Sigmoid colon (tissue), 7 donors: Measurements from ENCODE around the gene NPIPB4. TPM values are rescaled to one million over a fixed set of nuclear protein-coding genes. Genes with fewer than 3 reads are reported as not detected.
A peak's percentile ranks its signal among the peaks of the same experiment; 100 is the strongest.
"Not testable (repeated sequence)": the region's sequence is repeated elsewhere in the genome, so short reads cannot be mapped to it uniquely, and the experiment has no call there.

Experiments
- DNase-seq: peaks from one replicate; pipeline ENCODE4 v3.0.0-alpha.2; 2019
- H3K27ac ChIP-seq, 4 donors: fragments of 200-600 bp; sonication (generic); one replicate each; pipeline ENCODE4 v1.5.1; 2016 to 2019; ENCODE audit warnings: mild to moderate bottlenecking in 1 of 4
- H3K27me3 ChIP-seq, 3 donors: fragments of 200-600 bp; sonication (generic); one replicate each; pipeline ENCODE4 v1.5.1; 2019; ENCODE audit warnings: mild to moderate bottlenecking in 1 of 3
- H3K36me3 ChIP-seq, 4 donors: fragments of 200-600 bp; sonication (generic); one replicate each; pipeline ENCODE4 v1.5.1; 2016 to 2019
- H3K4me1 ChIP-seq, 4 donors: fragments of 200-600 bp; sonication (generic); one replicate each; pipeline ENCODE4 v1.5.1; 2017 to 2019
- H3K4me3 ChIP-seq, 4 donors: fragments of 200-600 bp; sonication (generic); one replicate each; pipeline ENCODE4 v1.5.1; 2017 to 2019; ENCODE audit warnings: mild to moderate bottlenecking in 2 of 4, moderate library complexity in 1 of 4
- H3K9me3 ChIP-seq, 4 donors: fragments of 200-600 bp in 3 of 4; sonication (generic) in 3 of 4; one replicate each; pipeline versions ENCODE4 v1.5.1 to v1.6.1; 2013 to 2019
- WGBS, 2 donors: extraction: QIAGEN DNeasy Blood & Tissue Kit; methylation state at CpG; one replicate each; pipeline ENCODE4 v1.1.7; 2013; 5-methylcytosine and 5-hydroxymethylcytosine counted together
- intact Hi-C: fragments of 100-400 bp; cut with DNase I; formaldehyde crosslinking; loops from one replicate; pipeline ENCODE4 v1.15.1; 2023
- polyA plus RNA-seq, 3 donors: library from polyadenylated mRNA; stranded (reverse); fragments of 200-250 nt; gene quantifications; one replicate each; pipeline ENCODE4 v1.2.3, GENCODE V29; 2013
- total RNA-seq, 4 donors: library from RNA; depleted of rRNA; stranded (reverse); fragments of >200 nt; gene quantifications; one replicate each; pipeline ENCODE4 v1.1.0, GENCODE V29; 2016
- donor health status: healthy with polysubstance abuse.
- donor health status: Bipolar disorder and iron deficiency.
- donor health status: healthy.

The NPIPB4 gene
- total RNA-seq (10 to 100 TPM; 33.9 to 85.3 (median 51.0) TPM), polyA plus RNA-seq (10 to 100 TPM in 1 of 3 donors, 1 to 10 TPM in 2; 3.6 to 58.2 (median 4.4) TPM)

- H3K4me1 ChIP-seq, H3K36me3 ChIP-seq, DNase-seq, intact Hi-C loops, H3K4me3 ChIP-seq, H3K27ac ChIP-seq, H3K27me3 ChIP-seq, H3K9me3 ChIP-seq: not testable (repeated sequence)
- no CpG with 5 or more reads among the region's 5 CpGs for WGBS, 2 donors
Measured at GRCh38 chr16:21857656-21858055, at the start of gene NPIPB4. Gene NPIPB4 (minus strand): TSS chr16:21857756. CDS start chr16:21857378, 378 bp downstream.

- H3K27ac ChIP-seq, H3K4me3 ChIP-seq, intact Hi-C loops, H3K9me3 ChIP-seq, H3K4me1 ChIP-seq, H3K27me3 ChIP-seq, H3K36me3 ChIP-seq, DNase-seq: not testable (repeated sequence)
- 90 to 92% methylated on average over 4 of the region's 5 CpGs for WGBS, 2 donors
Measured at GRCh38 chr16:21898998-21899397, 41.4 kb upstream of the NPIPB4 start.

DNA sequence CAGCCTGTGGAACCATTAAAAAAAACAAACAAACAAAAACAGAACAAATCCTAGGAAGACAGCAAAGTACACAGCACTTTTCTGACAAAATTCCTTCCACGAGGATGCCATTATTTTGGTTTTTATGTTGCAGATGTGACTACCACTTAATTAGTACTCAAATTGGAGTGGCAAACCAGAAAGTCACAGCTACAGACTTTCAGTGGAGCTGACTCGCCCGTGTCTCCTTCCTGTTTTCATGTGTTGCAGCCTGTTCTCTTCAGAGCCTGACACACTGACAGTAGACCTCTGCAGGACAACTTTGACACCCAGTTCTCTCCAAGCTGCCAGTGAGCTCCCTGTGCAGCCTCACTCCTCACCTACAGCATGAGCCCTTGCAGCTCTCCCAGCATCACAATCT, 24.4 kb upstream of the NPIPB4 start:
- H3K9me3 ChIP-seq, intact Hi-C loops, DNase-seq, H3K4me3 ChIP-seq, H3K27me3 ChIP-seq, H3K36me3 ChIP-seq, H3K27ac ChIP-seq, H3K4me1 ChIP-seq: not testable (repeated sequence)
- 21 to 40% methylated on average over 3 of the region's 3 CpGs for WGBS, 2 donors

GRCh38 chr16:21837186-21837585, 20.4 kb downstream of the NPIPB4 start:
- H3K27me3 ChIP-seq, DNase-seq, H3K27ac ChIP-seq, H3K36me3 ChIP-seq, intact Hi-C loops, H3K4me3 ChIP-seq, H3K4me1 ChIP-seq, H3K9me3 ChIP-seq: not testable (repeated sequence)
- 23 to 41% methylated on average over 5 to 6 of the region's 13 CpGs for WGBS, 2 donors

DNA sequence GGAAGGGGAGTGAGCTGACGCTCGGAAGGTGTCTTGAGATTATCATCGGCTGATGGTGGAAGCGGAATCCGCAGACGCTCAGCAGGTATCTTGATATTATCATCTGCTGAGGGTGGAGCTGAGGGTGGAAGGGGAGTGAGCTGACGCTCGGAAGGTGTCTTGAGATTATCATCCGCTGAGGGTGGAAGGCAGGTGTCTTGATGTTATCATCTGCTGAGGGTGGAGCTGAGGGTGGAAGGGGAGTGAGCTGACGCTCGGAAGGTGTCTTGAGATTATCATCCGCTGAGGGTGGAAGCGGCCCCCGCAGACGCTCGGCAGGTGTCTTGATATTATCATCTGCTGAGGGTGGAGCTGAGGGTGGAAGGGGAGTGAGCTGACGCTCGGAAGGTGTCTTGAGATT, 21.2 kb downstream of the NPIPB4 start:
- intact Hi-C loops, H3K9me3 ChIP-seq, H3K27ac ChIP-seq, H3K4me1 ChIP-seq, H3K4me3 ChIP-seq, DNase-seq, H3K27me3 ChIP-seq, H3K36me3 ChIP-seq: not testable (repeated sequence)
- 11 to 19% methylated on average over 6 of the region's 18 CpGs for WGBS, 2 donors

GRCh38 chr16:21835747-21836146, 21.8 kb downstream of the NPIPB4 start:
- H3K36me3 ChIP-seq, H3K27me3 ChIP-seq, H3K4me1 ChIP-seq, intact Hi-C loops, H3K9me3 ChIP-seq, H3K4me3 ChIP-seq, H3K27ac ChIP-seq, DNase-seq: not testable (repeated sequence)
- 5 to 8% methylated on average over 13 to 14 of the region's 24 CpGs for WGBS, 2 donors

DNA sequence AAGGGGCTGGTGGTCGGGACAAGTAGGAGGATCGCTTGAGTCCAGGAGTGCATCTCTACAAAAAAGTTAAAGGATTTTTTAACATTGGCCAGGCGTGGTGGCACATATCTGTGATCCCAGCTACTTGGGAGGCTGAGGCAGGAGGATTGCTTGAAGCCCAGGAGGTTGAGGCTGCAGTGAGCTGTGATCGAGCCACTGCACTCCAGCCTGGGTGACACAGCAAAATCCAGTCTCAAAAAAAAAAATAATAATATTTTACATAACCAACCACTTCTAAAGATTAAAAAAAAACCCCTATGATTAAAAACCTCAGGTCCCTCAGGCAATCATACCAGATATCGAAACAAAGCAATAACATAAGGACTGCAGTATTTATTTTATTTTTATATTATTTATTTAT, 23.3 kb downstream of the NPIPB4 start:
- H3K4me1 ChIP-seq, H3K4me3 ChIP-seq, H3K27me3 ChIP-seq, DNase-seq, H3K9me3 ChIP-seq, intact Hi-C loops, H3K27ac ChIP-seq, H3K36me3 ChIP-seq: not testable (repeated sequence)
- WGBS, 2 donors: 86 to 91% methylated on average over 3 to 4 of the region's 5 CpGs

DNA sequence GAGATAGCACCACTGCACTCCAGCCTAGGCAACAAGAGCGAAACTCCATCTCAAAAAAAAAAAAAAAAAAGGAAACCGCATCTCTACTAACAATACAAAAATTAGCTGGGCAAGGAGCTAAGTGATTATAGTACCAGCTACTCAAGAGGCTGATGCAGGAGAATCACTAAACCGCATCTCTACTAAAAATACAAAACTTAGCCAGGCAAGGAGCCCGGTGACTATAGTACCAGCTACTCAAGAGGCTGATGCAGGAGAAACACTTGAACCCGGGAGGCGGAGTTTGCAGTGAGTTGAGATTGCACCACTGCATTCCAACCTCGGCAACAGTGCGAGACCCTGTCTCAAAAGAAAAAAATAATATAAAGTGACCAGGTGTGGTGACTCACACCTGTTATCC, 27.6 kb downstream of the NPIPB4 start:
- H3K27me3 ChIP-seq, H3K9me3 ChIP-seq, H3K27ac ChIP-seq, H3K4me1 ChIP-seq, intact Hi-C loops, H3K4me3 ChIP-seq, H3K36me3 ChIP-seq, DNase-seq: not testable (repeated sequence)
- 86 to 94% methylated on average over 7 to 8 of the region's 8 CpGs for WGBS, 2 donors

DNA sequence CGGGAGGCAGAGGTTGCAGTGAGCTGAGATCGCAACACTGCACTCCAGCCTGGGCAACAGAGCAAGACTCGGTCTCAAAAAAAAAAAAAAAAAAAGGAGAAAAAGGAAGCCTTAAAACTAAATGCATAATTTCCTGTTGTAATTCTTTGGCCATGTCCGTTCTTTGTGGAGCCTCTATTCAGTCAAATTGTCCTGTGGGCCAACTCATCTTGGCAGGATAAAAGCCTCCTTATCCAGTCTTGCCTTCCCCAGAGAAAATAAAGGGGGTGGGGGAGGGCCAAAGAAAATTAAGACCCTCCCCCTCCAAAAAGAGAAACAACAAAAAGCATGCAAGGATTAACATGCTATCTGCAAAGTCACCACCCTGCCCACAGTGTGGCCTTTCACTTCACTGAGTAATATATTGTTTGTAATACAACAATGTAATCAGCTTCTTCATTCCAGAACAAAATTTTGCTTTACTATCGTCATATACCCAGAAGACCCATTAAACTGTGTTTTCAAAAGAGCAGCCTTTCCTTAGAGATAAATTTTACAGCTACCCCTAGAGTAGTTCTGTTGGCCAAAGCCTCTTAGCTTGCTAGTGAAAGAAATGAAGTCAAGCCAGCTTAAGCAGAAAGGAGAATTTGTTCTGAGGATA, 31.4 kb downstream of the NPIPB4 start:
- H3K27me3 ChIP-seq, H3K4me3 ChIP-seq, H3K9me3 ChIP-seq, H3K27ac ChIP-seq, H3K36me3 ChIP-seq, intact Hi-C loops, DNase-seq, H3K4me1 ChIP-seq: not testable (repeated sequence)
- 66 to 75% methylated on average over 5 of the region's 5 CpGs for WGBS, 2 donors

GRCh38 chr16:21825526-21825925, 32.0 kb downstream of the NPIPB4 start:
- WGBS, 2 donors: 91 to 94% methylated on average over 4 of the region's 4 CpGs
- H3K27me3 ChIP-seq, H3K36me3 ChIP-seq, H3K4me3 ChIP-seq, DNase-seq, H3K9me3 ChIP-seq, H3K4me1 ChIP-seq, H3K27ac ChIP-seq, intact Hi-C loops: not testable (repeated sequence)

GRCh38 chr16:21823258-21823657, 34.3 kb downstream of the NPIPB4 start:
- H3K4me1 ChIP-seq, H3K27ac ChIP-seq, intact Hi-C loops, H3K36me3 ChIP-seq, H3K9me3 ChIP-seq, H3K4me3 ChIP-seq, DNase-seq, H3K27me3 ChIP-seq: not testable (repeated sequence)
- WGBS, 2 donors: 92 to 95% methylated on average over 2 of the region's 3 CpGs

DNA sequence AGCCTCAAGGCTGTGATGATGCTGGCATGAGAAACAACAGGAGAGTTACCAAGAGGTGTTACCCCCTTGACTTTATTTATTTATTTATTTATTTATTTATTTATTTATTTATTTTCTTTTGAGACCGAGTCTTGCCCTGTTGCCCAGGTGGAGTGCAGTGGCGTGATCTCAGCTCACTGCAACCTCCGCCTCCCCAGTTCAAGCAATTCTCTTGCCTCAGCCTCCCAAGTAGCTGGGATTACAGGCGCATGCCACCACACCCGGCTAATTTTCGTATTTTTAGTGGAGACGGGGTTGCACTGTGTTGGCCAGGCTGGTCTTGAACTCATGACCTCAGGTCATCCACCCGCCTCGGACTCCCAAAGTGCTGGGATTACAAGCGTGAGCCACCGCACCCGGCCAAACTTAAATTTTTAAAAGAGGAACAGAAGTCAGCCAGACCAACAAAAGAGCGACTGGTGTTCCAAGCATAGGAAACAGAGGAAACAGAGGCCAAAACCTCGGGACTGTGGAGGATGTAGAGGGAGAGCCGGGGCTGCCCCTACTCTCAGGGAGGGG, 36.6 kb downstream of the NPIPB4 start:
- H3K4me1 ChIP-seq, H3K27me3 ChIP-seq, H3K9me3 ChIP-seq, intact Hi-C loops, DNase-seq, H3K36me3 ChIP-seq: not testable (repeated sequence)
- H3K4me3 ChIP-seq: peak overlapping the region in 3 of 4 donors; percentile 51 to 64 (median 57)
- 83 to 87% methylated on average over 15 of the region's 15 CpGs for WGBS, 2 donors
- peak overlapping the region; percentile 74 to 82 (median 76) for H3K27ac ChIP-seq
